ENCODE data around the gene MINDY3. TPM values are rescaled to one million over a fixed set of nuclear protein-coding genes. Genes with fewer than 3 reads are reported as not detected.

MINDY3 gene
- total and polyA plus RNA-seq, 12 donors, result 10.8 to 26.0 (median 22.2) TPM

DNA sequence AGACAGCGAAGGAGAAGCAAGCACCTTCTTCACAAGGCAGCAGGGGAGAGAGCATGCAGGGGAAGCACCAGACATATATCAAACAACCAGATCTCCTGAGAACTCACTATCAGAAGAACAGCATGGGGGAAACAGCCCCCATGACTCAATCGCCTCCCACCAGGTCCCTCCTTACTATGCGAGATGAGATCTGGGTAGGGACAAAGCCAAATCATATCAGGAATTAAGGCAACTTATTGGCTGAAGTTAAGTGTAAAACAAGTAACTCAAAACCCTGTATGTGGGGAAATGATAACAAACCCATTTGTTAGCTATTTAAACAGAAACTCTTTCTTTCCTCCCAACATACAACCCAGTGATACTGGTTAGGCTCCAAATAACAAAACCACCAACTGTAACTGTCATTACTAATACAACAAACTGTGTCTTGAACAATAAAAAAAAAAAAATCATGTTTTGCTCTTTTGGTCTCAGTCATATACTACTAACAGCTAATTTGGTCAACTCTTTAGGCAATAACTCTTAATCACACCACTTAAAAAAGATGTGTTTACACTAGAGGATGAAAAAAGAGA, 57.8 kb downstream of the MINDY3 start:
- peaks cover 0 to 15% (median 6%) of the 10 kb centered on the region in 11 donors for H3K9me3 ChIP-seq
- H3K27me3 ChIP-seq, result no peaks in the 10 kb centered on the region
- WGBS, 2 donors, result 72 to 88% methylated on average over 3 of the region's 3 CpGs
- ATAC-seq (no peak), DNase-seq (no peak)
- TF ChIP-seq, protein P1, sequence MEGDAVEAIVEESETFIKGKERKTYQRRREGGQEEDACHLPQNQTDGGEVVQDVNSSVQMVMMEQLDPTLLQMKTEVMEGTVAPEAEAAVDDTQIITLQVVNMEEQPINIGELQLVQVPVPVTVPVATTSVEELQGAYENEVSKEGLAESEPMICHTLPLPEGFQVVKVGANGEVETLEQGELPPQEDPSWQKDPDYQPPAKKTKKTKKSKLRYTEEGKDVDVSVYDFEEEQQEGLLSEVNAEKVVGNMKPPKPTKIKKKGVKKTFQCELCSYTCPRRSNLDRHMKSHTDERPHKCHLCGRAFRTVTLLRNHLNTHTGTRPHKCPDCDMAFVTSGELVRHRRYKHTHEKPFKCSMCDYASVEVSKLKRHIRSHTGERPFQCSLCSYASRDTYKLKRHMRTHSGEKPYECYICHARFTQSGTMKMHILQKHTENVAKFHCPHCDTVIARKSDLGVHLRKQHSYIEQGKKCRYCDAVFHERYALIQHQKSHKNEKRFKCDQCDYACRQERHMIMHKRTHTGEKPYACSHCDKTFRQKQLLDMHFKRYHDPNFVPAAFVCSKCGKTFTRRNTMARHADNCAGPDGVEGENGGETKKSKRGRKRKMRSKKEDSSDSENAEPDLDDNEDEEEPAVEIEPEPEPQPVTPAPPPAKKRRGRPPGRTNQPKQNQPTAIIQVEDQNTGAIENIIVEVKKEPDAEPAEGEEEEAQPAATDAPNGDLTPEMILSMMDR (IDR thresholded peaks at IDR 0.05), result no peak
- H3K4me3 ChIP-seq, result no peak overlapping the region
- intact Hi-C loops (cut with DNase I), result no loop called here
- no peak overlapping the region for H3K27ac ChIP-seq
- H3K36me3 ChIP-seq, result peaks cover 0 to 63% (median 0%) of the 10 kb centered on the region in 9 donors
- no peaks in the 10 kb centered on the region for H3K4me1 ChIP-seq

DNA sequence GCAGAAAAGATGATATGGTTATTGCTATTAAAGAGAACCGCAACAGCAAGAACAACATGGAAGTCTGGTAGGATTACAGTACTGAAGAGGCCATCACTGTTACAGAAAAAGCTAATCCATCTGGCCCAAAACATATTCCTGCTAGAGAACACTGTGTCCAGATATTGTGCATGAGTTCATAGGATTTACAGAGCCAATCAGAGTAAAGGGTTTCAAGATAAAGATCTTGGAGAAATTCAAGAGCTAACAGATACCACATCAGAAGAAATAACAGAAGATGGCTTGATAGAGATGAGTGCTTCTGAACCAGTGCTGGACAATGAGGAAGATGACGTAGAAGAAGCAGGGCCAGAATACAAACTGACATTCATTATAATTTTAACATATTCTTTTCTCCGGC, 58.7 kb downstream of the MINDY3 start:
- peaks cover 0 to 59% (median 0%) of the 10 kb centered on the region in 9 donors for H3K36me3 ChIP-seq
- peaks cover 0 to 15% (median 6%) of the 10 kb centered on the region in 11 donors for H3K9me3 ChIP-seq
- H3K27ac ChIP-seq, result no peak overlapping the region
- H3K27me3 ChIP-seq, result no peaks in the 10 kb centered on the region
- H3K4me3 ChIP-seq, result no peak overlapping the region
- H3K4me1 ChIP-seq, result no peaks in the 10 kb centered on the region
- ATAC-seq (no peak), DNase-seq (no peak)
- 98 to 99% methylated on average over 3 of the region's 3 CpGs for WGBS, 2 donors
- TF ChIP-seq, protein P1 (IDR thresholded peaks at IDR 0.05), result no peak
- intact Hi-C loops (cut with DNase I), result no loop called here

DNA sequence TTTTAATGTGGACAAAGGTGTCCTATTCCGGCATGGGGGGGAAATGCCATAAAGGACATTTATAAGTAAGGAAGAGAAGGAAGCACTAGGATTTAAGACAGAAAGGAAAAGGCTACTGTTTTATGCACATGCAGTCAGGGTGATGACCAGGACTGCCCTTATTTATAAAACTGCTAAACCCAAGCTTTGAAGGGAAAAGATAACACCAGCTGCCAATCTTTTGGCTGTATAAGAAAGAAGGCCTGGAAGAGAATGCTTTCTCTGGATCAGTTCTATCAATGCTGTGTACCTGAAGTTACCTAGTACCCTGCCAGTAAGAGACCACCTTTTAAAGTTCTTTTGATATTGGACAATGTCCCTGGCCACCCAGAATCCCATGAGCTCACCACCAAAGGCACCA, 59.2 kb downstream of the MINDY3 start:
- no peak overlapping the region for H3K4me3 ChIP-seq
- H3K27me3 ChIP-seq, result no peaks in the 10 kb centered on the region
- TF ChIP-seq, protein P1 (IDR thresholded peaks at IDR 0.05), result no peak
- H3K36me3 ChIP-seq, result peaks cover 0 to 58% (median 0%) of the 10 kb centered on the region in 9 donors
- intact Hi-C loops (cut with DNase I), result no loop called here
- no peak for ATAC-seq
- no peak overlapping the region for H3K27ac ChIP-seq
- peaks cover 0 to 15% (median 6%) of the 10 kb centered on the region in 11 donors for H3K9me3 ChIP-seq
- no peaks in the 10 kb centered on the region for H3K4me1 ChIP-seq
- DNase-seq, result no peak
- 96 to 97% methylated on average over 1 of the region's 1 CpG for WGBS, 2 donors

DNA sequence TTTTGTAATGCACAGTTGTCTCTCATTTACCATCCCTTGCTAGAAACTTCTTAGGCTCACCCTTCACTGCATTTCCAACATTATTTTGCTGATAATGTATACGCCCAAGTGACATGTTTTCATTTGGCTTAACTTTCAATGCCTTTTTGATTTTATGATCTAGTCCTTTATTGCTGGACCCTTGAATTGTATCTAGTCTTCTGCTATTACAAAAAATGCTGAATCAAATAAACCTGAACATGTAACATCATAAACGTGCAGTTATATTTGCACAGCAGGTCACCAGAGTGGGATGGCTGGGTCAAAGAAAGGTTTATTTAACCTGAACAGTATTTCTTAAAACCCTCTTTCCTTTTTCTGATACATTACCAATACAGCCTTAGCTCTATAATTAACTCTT, 63.0 kb downstream of the MINDY3 start:
- H3K9me3 ChIP-seq, result peaks cover 0 to 15% (median 6%) of the 10 kb centered on the region in 11 donors
- no peak for ATAC-seq
- H3K4me1 ChIP-seq, result peaks cover 0 to 8% (median 4%) of the 10 kb centered on the region in 9 donors
- no peak for DNase-seq
- no peaks in the 10 kb centered on the region for H3K27me3 ChIP-seq
- H3K36me3 ChIP-seq, result peaks cover 0 to 62% (median 0%) of the 10 kb centered on the region in 9 donors
- WGBS, 2 donors, result 95 to 97% methylated on average over 2 of the region's 2 CpGs
- intact Hi-C loops (cut with DNase I), result no loop called here
- no peak overlapping the region for H3K4me3 ChIP-seq
- TF ChIP-seq, protein P1 (IDR thresholded peaks at IDR 0.05), result no peak
- no peak overlapping the region for H3K27ac ChIP-seq
